KOPT-K1 (cell line): Measurements from ENCODE around the gene SVEP1.
"Not testable (repeated sequence)": the region's sequence is repeated elsewhere in the genome, so short reads cannot be mapped to it uniquely, and the experiment has no call there.

Experiments
- H3K27ac ChIP-seq: fragments of 200-600 bp; sonication (generic); 2 replicates; pipeline ENCODE4 v1.5.1; 2016; ENCODE audit warnings: antibody characterized with exemption, mild to moderate bottlenecking, low read depth, low read length; ENCODE audit not compliant: poor library complexity, severe bottlenecking
- H3K36me3 ChIP-seq: fragments of 200-600 bp; sonication (generic); 2 replicates; pipeline ENCODE4 v1.5.1; 2017; ENCODE audit warnings: antibody characterized with exemption, mild to moderate bottlenecking, low read length, moderate library complexity; ENCODE audit not compliant: insufficient read depth
- H3K9me3 ChIP-seq: fragments of 200-600 bp; sonication (generic); 2 replicates; pipeline ENCODE4 v1.5.1; 2017; ENCODE audit warnings: antibody characterized with exemption, low read length, mild to moderate bottlenecking; ENCODE audit not compliant: insufficient read depth, poor library complexity, severe bottlenecking

SVEP1 gene

DNA sequence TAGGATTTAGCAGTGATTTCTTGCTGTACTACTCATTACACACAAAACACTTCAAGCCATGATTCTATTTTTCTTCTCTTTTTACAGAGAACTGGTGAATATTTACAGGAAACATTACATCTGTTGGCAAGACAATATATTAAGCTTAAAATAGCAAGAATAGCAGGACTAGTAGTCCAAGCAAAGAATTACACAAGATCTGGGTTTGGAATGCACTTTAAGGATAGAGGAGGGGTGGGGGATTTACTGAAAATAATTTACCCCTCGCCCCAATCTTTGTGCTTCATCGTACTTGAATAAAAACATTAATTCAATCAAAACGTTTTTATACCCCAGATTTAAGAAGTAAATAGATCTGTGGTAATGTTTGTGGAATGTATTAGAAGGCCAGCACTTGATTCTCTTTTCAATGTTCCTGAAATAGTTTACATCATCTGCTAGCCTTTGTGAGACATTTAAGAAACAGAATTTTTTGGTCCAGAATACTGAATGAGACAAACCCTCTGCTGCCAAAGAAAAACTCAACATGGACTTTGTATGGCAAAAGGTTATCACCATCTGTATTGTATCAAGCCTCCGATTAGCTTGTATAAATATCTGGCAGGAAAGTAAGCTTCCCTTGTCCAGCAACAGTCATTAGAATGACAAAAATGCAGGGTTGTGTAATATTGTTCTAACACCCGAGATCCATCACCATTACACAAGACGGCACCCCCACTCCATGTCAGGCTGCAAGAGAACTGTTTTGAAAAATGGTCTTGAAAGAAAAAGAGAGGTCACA, 23.8 kb downstream of the SVEP1 start:
- H3K27ac ChIP-seq = no peak overlapping the region
- no peaks in the 10 kb centered on the region for H3K36me3 ChIP-seq
- H3K9me3 ChIP-seq = no peaks in the 10 kb centered on the region

DNA sequence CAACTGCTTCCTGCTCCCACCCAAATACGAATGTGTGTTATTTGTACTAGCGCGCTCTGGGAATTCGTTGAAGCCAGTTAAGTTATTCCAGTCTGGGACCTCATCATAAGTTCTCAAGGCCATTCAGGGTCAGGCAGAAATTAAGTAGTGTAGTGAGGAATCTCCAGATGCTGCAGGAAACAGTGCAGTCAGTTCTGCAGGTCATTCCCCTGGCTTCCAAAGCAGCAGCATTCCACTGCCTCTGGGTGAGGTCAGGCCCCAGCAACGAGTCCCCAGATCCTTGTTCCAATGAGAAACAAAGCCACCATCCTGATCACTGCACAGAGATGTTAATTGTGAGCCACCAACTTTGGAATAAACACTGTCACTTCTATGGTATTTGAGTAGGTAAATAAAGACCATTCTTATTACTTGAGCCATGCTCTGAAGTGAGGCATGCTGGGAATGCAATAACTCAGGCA, 33.1 kb downstream of the SVEP1 start:
- Histone ChIP-seq H3K9me3 (no peaks in the 10 kb centered on the region), H3K27ac (no peak overlapping the region), H3K36me3 (no peaks in the 10 kb centered on the region)

DNA sequence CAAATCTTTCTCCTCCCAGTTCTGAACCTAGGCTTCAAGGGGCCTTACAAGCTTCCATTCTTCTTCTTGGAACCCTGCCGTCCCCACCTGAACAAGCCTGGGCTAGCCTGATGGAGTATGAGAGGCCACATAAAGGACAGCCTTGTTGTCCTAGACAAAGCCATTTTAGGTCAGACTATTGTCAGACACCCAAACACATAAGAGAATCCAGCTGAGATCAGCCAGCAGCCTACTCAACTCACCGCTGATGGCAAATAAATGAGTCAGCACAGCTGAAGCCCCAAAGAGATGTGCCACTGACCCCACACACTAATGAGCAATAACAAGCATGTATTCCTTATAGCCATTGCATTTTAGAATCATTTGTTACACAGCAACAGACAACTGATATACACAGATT, 33.8 kb downstream of the SVEP1 start:
- Histone ChIP-seq H3K27ac (no peak overlapping the region), H3K36me3 (no peaks in the 10 kb centered on the region), H3K9me3 (no peaks in the 10 kb centered on the region)

DNA sequence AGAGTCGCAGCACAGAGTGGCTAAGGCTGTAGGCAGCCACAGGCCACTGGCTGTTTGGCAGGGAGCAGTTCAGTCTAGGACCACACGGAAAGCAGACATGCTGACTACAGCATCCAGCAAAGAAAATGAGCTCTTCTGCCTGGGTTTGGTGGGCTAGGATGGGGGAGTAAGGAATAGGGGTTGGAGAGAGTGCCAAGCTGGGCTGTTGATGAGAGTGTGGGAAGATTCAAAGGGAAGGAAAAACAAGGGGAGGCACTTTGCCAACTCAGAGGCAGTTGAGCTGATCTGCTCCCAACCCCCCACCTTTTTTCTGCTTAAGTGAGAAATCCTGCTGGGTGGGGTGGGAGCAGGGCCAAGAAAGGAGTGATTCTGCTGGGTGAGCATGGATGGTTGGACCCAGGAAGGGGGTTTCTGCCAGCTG, 35.9 kb downstream of the SVEP1 start:
- Histone ChIP-seq H3K36me3 (no peaks in the 10 kb centered on the region), H3K27ac (no peak overlapping the region), H3K9me3 (no peaks in the 10 kb centered on the region)

DNA sequence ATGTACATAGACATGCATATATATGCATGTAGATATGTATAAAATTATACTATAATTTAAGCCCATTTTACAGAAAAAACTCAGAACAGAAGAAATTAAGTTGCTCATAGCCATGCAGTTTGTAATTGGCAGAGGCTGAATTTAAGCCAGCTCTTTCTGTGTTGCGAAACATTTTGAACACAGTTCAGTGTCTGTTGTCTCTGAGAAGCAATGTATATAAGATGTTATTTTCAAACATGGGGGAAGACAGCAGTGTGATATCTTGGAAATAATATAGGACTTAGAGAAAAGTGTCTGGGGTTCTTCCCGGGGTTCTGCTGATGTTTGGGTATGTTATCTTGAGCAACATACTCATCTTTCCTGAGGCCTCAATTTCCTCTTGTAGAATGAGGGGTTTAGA, 37.6 kb downstream of the SVEP1 start:
- no peaks in the 10 kb centered on the region for H3K36me3 ChIP-seq
- H3K9me3 ChIP-seq = no peaks in the 10 kb centered on the region
- H3K27ac ChIP-seq = no peak overlapping the region

DNA sequence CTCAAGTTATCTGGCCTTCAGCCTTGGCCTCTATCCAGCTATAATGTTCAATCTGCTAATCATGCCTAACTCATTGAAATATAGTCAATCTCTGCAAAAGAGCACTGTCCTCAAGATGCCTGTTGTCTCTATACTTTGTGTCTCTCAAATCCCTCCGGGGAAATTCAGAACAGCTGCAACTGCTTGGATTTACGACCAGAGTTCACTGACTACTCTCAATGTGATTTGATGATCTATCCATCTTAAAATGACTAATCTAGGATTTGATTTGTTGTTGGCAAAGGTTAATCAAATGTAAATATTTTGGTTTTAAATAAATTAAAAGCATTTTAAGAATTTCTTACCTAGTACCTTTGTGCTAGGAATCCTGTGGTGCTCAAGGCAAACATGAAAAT, 40.9 kb downstream of the SVEP1 start:
- Histone ChIP-seq H3K36me3 (no peaks in the 10 kb centered on the region), H3K27ac (no peak overlapping the region), H3K9me3 (no peaks in the 10 kb centered on the region)

DNA sequence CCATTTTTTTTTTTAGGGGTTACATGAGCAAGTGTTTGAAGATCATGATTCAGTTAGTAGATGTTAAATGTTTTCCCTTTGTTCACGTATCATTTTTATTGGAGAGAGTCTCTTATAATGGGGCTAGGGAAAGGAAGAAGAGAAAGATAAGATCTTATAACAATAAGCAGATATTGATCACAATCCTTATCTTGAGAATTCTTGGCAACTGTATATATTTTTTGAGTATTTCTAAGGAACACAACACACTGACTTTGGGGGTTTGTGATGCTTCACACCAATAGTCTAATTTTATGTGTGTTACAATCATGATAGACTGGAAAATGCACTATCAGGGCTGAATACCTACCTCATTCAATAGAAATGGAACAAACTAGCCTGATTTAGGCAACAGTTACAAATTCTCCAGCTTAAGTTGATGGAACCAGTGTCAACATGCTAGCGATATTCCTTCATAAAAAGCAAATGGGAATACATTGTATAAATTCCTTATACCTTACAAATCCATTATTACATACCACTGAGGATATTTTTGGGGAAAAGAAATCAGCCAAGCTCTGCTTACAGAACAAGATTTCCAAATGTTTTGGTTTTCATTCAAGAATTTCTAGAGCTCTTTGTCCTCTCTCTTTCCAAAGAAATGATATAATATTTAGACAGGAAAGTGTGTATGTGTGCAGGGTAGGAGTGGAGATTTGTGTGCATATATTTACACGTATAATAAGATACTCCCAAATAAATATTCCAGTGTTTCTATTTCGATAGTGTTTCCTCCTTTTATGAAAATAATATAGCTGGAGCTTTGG, 41.5 kb downstream of the SVEP1 start:
- H3K36me3 ChIP-seq = no peaks in the 10 kb centered on the region
- no peaks in the 10 kb centered on the region for H3K9me3 ChIP-seq
- no peak overlapping the region for H3K27ac ChIP-seq

DNA sequence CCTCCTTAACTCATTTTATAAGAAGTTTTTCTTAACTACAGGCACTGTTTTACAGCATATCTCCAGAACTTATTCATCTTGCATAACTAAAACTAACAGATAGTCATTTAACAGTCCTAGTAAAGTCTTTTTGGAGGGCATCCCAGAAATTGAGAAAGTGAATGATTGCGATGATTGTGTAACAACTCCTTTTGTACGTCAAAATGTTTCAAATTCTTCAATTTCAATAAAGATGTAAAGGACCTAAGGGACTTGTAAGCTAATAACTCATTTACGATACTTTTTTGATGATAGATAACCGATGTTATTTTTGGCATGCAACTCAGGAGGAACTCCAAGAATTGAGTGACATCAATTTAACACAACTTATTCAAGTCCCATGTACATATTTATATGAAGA, 42.7 kb downstream of the SVEP1 start:
- Histone ChIP-seq H3K9me3 (no peaks in the 10 kb centered on the region), H3K36me3 (no peaks in the 10 kb centered on the region), H3K27ac (no peak overlapping the region)

DNA sequence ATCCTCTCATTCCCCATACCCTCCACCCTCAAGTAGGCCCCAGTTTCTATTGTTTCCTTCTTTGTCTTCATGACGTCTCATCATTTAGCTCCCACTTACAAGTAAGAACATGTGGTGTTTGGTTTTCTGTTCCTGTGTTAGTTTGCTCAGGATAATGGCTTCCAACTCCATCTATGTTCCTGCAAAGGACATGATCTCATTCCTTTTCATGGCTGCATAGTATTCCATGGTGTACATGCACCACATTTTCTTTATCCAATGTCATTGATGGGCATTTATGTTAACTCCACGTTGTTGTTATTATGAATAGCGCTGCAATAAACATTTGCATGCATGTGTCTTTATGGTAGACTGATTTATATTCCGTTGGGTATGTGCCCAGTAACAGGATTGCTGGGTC, 45.4 kb downstream of the SVEP1 start:
- not testable (repeated sequence) for H3K27ac ChIP-seq, H3K9me3 ChIP-seq

DNA sequence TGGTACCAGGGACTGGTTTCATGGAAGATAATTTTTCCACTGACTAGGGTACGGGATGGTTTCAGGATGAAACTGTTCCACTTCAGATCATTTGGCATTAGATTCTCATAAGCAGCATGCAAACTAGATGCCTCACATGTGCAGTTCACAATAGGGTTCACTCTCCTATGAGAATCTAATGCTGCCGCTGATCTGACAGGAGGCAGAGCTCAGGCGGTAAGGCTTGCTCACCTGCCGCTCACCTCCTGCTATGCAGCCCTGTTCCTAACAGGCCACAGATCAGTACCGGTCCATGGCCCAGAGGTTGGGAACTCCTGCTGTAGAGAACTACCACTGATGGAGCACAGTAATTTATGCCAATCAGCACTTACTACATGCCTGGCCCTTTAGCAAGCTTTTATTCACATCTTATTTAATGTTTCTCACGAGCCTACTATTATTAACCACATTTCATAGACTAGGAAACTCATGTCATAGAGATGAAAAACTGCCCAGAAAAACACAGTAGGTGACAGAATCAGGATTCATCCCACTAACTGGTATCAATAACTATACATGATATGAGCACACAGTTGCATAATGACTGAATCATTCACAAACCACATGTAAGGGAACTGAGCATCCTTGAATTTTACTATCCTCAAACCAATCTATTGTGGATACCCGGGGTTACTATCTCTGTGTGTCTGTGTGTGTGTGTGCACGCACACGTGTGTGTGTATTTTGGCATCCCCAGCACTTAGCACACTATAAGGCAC, 46.5 kb downstream of the SVEP1 start:
- no peak overlapping the region for H3K27ac ChIP-seq
- no peaks in the 10 kb centered on the region for H3K36me3 ChIP-seq
- H3K9me3 ChIP-seq = peaks cover 5% of the 10 kb centered on the region

More for the DNA sequence above, 45.4 kb downstream of the SVEP1 start:
- H3K36me3 ChIP-seq = not testable (repeated sequence)

DNA sequence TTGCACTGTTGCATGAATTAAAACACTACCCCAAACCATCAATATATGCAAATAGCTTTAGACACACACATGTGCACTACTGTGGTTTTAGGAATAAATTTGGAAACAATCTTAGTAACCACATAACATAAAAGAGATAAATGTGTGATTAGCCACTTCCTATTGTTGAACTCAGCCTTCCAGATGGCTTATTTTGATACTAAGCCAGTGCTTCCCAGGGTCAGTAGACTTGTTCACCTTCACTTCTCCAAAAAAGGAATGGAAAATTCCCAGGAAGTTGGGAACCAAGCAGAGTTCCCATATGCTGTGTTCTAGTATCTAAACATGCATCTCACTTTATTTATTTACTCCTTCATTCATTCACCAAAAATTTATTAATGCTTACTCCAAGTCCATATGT, 47.8 kb downstream of the SVEP1 start:
- H3K27ac ChIP-seq = no peak overlapping the region
- peaks cover 5% of the 10 kb centered on the region for H3K9me3 ChIP-seq
- H3K36me3 ChIP-seq = no peaks in the 10 kb centered on the region

DNA sequence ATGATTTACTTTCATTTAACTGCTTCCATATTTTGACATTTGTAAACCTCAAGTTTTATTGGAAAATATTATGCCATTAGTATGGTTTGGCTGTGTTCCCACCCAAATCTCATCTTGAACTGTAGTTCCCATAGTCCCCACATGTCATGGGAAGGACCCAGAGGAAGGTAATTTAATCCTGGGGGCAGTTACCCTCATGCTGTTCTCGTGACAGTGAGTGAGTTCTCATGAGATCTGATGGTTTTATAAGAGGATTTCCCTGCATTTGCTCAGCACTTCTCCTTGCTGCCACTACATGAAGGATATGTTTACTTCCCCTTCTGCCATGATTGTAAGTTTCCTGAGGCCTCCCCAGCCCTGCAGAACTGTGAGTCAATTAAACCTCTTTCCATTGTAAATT, 48.3 kb downstream of the SVEP1 start:
- not testable (repeated sequence) for H3K27ac ChIP-seq, H3K36me3 ChIP-seq, H3K9me3 ChIP-seq

DNA sequence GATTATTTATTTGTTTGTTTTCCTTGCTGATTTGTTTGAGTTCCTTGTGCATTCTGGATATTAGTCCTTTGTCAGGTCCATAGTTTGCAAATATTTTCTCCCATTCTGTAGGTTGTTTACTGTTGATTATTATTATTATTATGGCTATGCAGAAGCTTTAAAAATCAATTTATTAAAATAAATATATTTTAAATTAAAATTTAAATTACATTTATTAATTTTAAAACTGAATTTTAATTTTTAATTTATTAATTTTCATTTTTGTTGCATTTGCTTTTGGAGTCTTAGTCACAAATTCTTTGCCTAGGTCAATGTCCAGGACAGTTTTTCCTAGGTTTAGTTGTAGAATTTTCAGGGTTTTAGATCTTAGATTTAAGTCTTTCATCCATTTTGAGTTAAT, 50.9 kb downstream of the SVEP1 start:
- no peaks in the 10 kb centered on the region for H3K36me3 ChIP-seq
- peaks cover 5% of the 10 kb centered on the region for H3K9me3 ChIP-seq
- H3K27ac ChIP-seq = no peak overlapping the region

DNA sequence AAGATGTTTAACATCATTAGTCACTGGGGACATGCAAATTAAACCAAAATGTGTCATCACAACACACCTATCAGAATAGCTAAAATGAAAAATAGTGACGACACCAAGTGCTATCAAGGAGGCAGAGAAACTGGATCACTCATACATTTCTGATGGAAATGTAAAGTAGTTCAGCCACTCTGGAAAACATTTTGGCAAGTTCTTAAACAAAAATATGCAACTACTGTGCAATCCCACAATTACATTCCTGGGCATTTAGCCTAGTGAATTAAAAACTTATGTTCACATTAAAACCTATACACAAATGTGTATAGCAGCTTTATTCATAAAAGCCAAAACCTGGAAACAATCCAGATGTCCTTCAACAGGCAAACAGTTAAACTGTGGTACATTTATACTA, 53.1 kb downstream of the SVEP1 start:
- Histone ChIP-seq H3K27ac (no peak overlapping the region), H3K36me3 (no peaks in the 10 kb centered on the region), H3K9me3 (peaks cover 5% of the 10 kb centered on the region)

DNA sequence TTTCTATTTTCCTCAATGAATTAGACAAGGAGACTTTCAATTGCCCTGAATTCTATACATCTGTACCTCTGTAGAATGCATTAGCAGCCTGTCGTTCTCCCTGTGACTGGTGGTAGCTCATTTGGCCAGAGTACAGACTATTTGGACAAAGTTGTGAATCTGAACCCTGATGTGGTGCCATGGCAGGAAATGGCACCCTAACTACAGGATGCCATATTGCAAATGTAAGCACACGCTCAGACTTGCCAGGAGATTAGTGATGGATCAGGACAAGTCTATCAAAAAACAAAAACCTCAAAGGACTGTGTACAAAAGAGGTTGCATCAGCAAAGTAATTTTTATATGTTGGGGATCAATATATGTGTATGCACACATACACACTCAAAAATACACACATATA, 58.3 kb downstream of the SVEP1 start:
- H3K27ac ChIP-seq = no peak overlapping the region
- no peaks in the 10 kb centered on the region for H3K36me3 ChIP-seq
- H3K9me3 ChIP-seq = no peaks in the 10 kb centered on the region
